ENCODE data around the gene OR5H15. TPM values are rescaled to one million over a fixed set of nuclear protein-coding genes. Genes with fewer than 3 reads are reported as not detected.
"Not testable (repeated sequence)": the region's sequence is repeated elsewhere in the genome, so short reads cannot be mapped to it uniquely, and the experiment has no call there.

The OR5H15 gene
- total RNA-seq, 1 donor from 2014 or later: not detected

DNA sequence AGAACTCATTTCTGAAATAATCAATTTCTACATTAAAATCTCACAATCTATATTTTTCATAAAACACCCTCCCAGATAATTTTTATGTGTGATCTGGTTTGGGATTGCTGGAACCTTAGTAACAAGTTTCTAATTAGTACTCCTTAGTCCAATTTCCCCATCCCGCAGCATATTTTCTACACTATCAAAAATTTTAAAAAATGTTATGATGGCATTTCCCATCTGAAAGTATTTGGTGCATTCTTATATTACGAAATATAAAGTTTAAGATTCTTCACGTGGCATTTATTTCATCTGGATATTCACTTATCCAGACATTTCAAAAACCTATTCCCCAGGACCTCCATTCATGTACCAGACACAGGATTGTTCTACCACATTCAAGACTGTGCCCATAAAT lies 17.7 kb upstream of the OR5H15 start:
- DNase-seq (no peak), ATAC-seq (ENCODE audit: low read depth) (no peak)
- peaks cover 8% of the 10 kb centered on the region for H3K9me3 Mint-ChIP-seq
- H3K27ac Mint-ChIP-seq: no peak overlapping the region
- no peak for TF ChIP-seq CTCF (IDR thresholded peaks at IDR 0.05)
- H3K4me1 Mint-ChIP-seq: no peaks in the 10 kb centered on the region
- ChIA-PET CTCF (no interaction called here), POLR2A (no interaction called here)
- no peaks in the 10 kb centered on the region for H3K27me3 Mint-ChIP-seq
- no peaks in the 10 kb centered on the region for H3K36me3 Mint-ChIP-seq (ENCODE audit: low read depth)
- intact Hi-C loops (cut with micrococcal nuclease): no loop called here
- H3K4me3 Mint-ChIP-seq: no peak overlapping the region

DNA sequence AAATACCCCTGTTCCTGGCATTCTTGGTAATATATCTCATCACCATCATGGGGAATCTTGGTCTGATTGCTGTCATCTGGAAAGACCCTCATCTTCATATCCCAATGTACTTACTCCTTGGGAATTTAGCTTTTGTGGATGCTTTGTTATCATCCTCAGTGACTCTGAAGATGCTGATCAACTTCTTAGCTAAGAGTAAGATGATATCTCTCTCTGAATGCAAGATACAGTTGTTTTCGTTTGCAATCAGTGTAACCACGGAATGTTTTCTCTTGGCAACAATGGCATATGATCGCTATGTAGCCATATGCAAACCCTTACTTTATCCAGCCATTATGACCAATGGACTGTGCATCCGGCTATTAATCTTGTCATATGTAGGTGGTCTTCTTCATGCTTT lies 17.0 kb upstream of the OR5H15 start:
- POLR2A ChIA-PET; DNase-seq; intact Hi-C loops (cut with micrococcal nuclease); CTCF ChIA-PET; H3K4me1 Mint-ChIP-seq; H3K4me3 Mint-ChIP-seq; H3K27ac Mint-ChIP-seq; H3K9me3 Mint-ChIP-seq; H3K27me3 Mint-ChIP-seq; H3K36me3 Mint-ChIP-seq (ENCODE audit: low read depth); ATAC-seq (ENCODE audit: low read depth): not testable (repeated sequence)

DNA sequence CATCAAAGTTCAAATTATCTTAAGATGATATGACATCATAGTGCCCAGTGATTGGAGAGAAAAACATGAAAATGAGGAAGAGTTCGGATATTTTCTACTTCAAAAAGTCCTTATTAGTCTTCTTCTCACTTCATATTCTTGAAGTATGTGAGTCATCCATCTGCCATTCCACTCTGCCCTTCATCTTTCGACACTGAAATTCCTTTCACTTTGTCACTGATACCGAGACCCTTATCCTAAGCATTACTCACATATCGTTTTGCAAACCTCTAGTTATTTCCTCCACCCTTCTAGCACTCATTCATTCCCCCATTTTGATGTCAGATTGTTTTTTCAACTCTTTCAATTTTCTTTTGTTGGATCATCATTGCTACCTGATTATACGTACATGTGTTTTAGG lies 15.3 kb upstream of the OR5H15 start:
- no peaks in the 10 kb centered on the region for H3K36me3 Mint-ChIP-seq (ENCODE audit: low read depth)
- intact Hi-C loops (cut with micrococcal nuclease): no loop called here
- POLR2A ChIA-PET: no interaction called here
- CTCF ChIA-PET: no interaction called here
- no peaks in the 10 kb centered on the region for H3K27me3 Mint-ChIP-seq
- no peak overlapping the region for H3K4me3 Mint-ChIP-seq
- H3K27ac Mint-ChIP-seq: no peak overlapping the region
- H3K4me1 Mint-ChIP-seq: no peaks in the 10 kb centered on the region
- peaks cover 8% of the 10 kb centered on the region for H3K9me3 Mint-ChIP-seq
- no peak for TF ChIP-seq CTCF (IDR thresholded peaks at IDR 0.05)
- DNase-seq (no peak), ATAC-seq (ENCODE audit: low read depth) (no peak)

- TF ChIP-seq CTCF (IDR thresholded peaks at IDR 0.05): no peak
- no peaks in the 10 kb centered on the region for H3K4me1 Mint-ChIP-seq
- H3K36me3 Mint-ChIP-seq (ENCODE audit: low read depth): no peaks in the 10 kb centered on the region
- no peak for ATAC-seq (ENCODE audit: low read depth)
- no peak for DNase-seq
- no peaks in the 10 kb centered on the region for H3K27me3 Mint-ChIP-seq
- POLR2A ChIA-PET: no interaction called here
- intact Hi-C loops (cut with micrococcal nuclease): no loop called here
- no peak overlapping the region for H3K4me3 Mint-ChIP-seq
- H3K27ac Mint-ChIP-seq: no peak overlapping the region
- H3K9me3 Mint-ChIP-seq: no peaks in the 10 kb centered on the region
- CTCF ChIA-PET: no interaction called here
These were observed 4.6 kb downstream of the OR5H15 start for GRCh38 chr3:98171071-98171470.

DNA sequence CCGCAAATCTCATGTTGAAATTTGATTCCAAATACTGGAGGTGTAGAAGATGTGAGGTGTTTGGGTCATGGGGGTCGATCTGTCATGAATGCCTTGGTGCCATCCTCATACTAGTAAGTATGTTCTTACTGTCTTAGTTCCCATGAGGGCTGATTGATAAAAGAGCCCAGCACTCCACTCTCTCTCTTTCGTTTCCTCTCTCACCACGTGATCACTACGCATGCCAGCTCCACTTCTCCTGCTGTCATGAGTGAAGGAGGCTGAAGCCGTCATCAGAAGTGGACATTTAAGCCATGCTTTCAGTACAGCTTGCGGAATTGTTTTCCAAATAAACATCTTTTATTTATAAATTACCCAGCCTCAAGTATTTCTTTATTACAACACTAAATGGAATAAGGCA lies 6.1 kb downstream of the OR5H15 start:
- DNase-seq: no peak
- Mint-ChIP-seq H3K9me3 (no peaks in the 10 kb centered on the region), H3K4me3 (no peak overlapping the region), H3K4me1 (no peaks in the 10 kb centered on the region), H3K36me3 (ENCODE audit: low read depth) (no peaks in the 10 kb centered on the region), H3K27ac (no peak overlapping the region), H3K27me3 (no peaks in the 10 kb centered on the region)
- no peak for ATAC-seq (ENCODE audit: low read depth)
- TF ChIP-seq CTCF (IDR thresholded peaks at IDR 0.05): no peak
- CTCF ChIA-PET: no interaction called here
- POLR2A ChIA-PET: no interaction called here
- intact Hi-C loops (cut with micrococcal nuclease): no loop called here

GRCh38 chr3:98180319-98180890 lies 13.9 kb downstream of the OR5H15 start:
- Mint-ChIP-seq H3K27ac (no peak overlapping the region), H3K36me3 (ENCODE audit: low read depth) (no peaks in the 10 kb centered on the region), H3K4me3 (no peak overlapping the region), H3K27me3 (no peaks in the 10 kb centered on the region), H3K4me1 (no peaks in the 10 kb centered on the region), H3K9me3 (no peaks in the 10 kb centered on the region)
- ATAC-seq (ENCODE audit: low read depth) (no peak), DNase-seq (no peak)
- ChIA-PET POLR2A (no interaction called here), CTCF (no interaction called here)
- TF ChIP-seq CTCF (IDR thresholded peaks at IDR 0.05): no peak
- intact Hi-C loops (cut with micrococcal nuclease): no loop called here
